H9 (cell line): ENCODE results near the gene MFSD12. TPM values are rescaled to one million over a fixed set of nuclear protein-coding genes. Genes with fewer than 3 reads are reported as not detected.

Experiments used
- DNase-seq: peaks from one replicate; pipeline ENCODE4 v3.0.0-alpha.2; 2017
- H2AFZ ChIP-seq: one replicate; pipeline ENCODE4 v1.6.1; 2013; ENCODE audit warnings: mild to moderate bottlenecking, low read length, control low read depth, moderate library complexity
- H2AK5ac ChIP-seq: 2 replicates; pipeline ENCODE4 v1.6.1; 2013; ENCODE audit warnings: low read length, control low read depth, mixed read lengths; ENCODE audit not compliant: insufficient read length
- H2BK120ac ChIP-seq: one replicate; pipeline ENCODE4 v1.6.1; 2013; ENCODE audit warnings: low read depth, mild to moderate bottlenecking, low read length, control low read depth, inconsistent platforms; ENCODE audit not compliant: poor library complexity, severe bottlenecking
- H2BK12ac ChIP-seq: 2 replicates; pipeline ENCODE4 v1.6.1; 2013; ENCODE audit warnings: low read length, control low read depth, mixed read lengths, low read depth; ENCODE audit not compliant: insufficient read length
- H2BK15ac ChIP-seq: 2 replicates; pipeline ENCODE4 v1.6.1; 2013; ENCODE audit warnings: low read depth, low read length, control low read depth
- H2BK20ac ChIP-seq: one replicate; pipeline ENCODE4 v1.6.1; 2013; ENCODE audit warnings: low read depth, mild to moderate bottlenecking, low read length, control low read depth, inconsistent platforms; ENCODE audit not compliant: poor library complexity, severe bottlenecking
- H2BK5ac ChIP-seq: 2 replicates; pipeline ENCODE4 v1.6.1; 2013; ENCODE audit warnings: low read length, control low read depth, mixed read lengths; ENCODE audit not compliant: insufficient read length
- H3K14ac ChIP-seq: 2 replicates; pipeline ENCODE4 v1.6.1; 2013; ENCODE audit warnings: low read length, control low read depth; ENCODE audit not compliant: insufficient read depth
- H3K18ac ChIP-seq: 2 replicates; pipeline ENCODE4 v1.6.1; 2013; ENCODE audit warnings: low read depth, mild to moderate bottlenecking, mixed read lengths, low read length, control low read depth; ENCODE audit not compliant: insufficient read length
- H3K23ac ChIP-seq: 2 replicates; pipeline ENCODE4 v1.6.1; 2013; ENCODE audit warnings: low read length, control low read depth, mixed read lengths, low read depth; ENCODE audit not compliant: insufficient read length
- H3K23me2 ChIP-seq: 2 replicates; pipeline ENCODE4 v1.6.1; 2013; ENCODE audit warnings: low read depth, mild to moderate bottlenecking, mixed read lengths, low read length, control low read depth; ENCODE audit not compliant: insufficient read length, poor library complexity, severe bottlenecking
- H3K27ac ChIP-seq: 2 replicates; pipeline ENCODE4 v1.5.1; 2013; ENCODE audit warnings: low read length, control low read depth, mixed read lengths, low read depth; ENCODE audit not compliant: insufficient read length
- H3K27me3 ChIP-seq: 2 replicates; pipeline ENCODE4 v1.6.1; 2013; ENCODE audit warnings: low read length, control low read depth, inconsistent platforms; ENCODE audit not compliant: insufficient read depth
- H3K4ac ChIP-seq: 2 replicates; pipeline ENCODE4 v1.6.1; 2013; ENCODE audit warnings: low read depth, mild to moderate bottlenecking, control low read depth, inconsistent platforms, low read length, moderate library complexity
- H3K4me1 ChIP-seq: 2 replicates; pipeline ENCODE4 v1.6.1; 2013; ENCODE audit warnings: low read length, control low read depth, inconsistent platforms; ENCODE audit not compliant: insufficient read depth
- H3K4me2 ChIP-seq: 2 replicates; pipeline ENCODE4 v1.6.1; 2013; ENCODE audit warnings: low read length, control low read depth, mixed read lengths; ENCODE audit not compliant: insufficient read length, insufficient read depth
- H3K56ac ChIP-seq: 2 replicates; pipeline ENCODE4 v1.6.1; 2013; ENCODE audit warnings: low read depth, mild to moderate bottlenecking, mixed read lengths, low read length, control low read depth; ENCODE audit not compliant: insufficient read length
- H3K79me1 ChIP-seq: 2 replicates; pipeline ENCODE4 v1.6.1; 2013; ENCODE audit warnings: low read depth, mild to moderate bottlenecking, moderate library complexity, low read length, control low read depth, inconsistent platforms; ENCODE audit not compliant: insufficient read depth, poor library complexity, severe bottlenecking
- H3K79me2 ChIP-seq: 2 replicates; pipeline ENCODE4 v1.6.1; 2013; ENCODE audit warnings: low read length, control low read depth, inconsistent platforms; ENCODE audit not compliant: insufficient read depth
- H3K9ac ChIP-seq: 2 replicates; pipeline ENCODE4 v1.6.1; 2013; ENCODE audit warnings: low read length, control low read depth, mixed read lengths; ENCODE audit not compliant: insufficient read length; ENCODE audit errors: extremely low read depth
- H3K9me3 ChIP-seq: one replicate; pipeline ENCODE4 v1.6.1; 2013; ENCODE audit warnings: low read depth, low read length, inconsistent platforms; ENCODE audit not compliant: control insufficient read depth
- H3T11ph ChIP-seq: one replicate; pipeline ENCODE4 v1.6.1; 2013; ENCODE audit warnings: mild to moderate bottlenecking, low read length, control low read depth, inconsistent platforms
- H4K20me1 ChIP-seq: one replicate; pipeline ENCODE4 v1.6.1; 2013; ENCODE audit not compliant: control insufficient read depth, insufficient read length, insufficient read depth
- H4K5ac ChIP-seq: 2 replicates; pipeline ENCODE4 v1.6.1; 2013; ENCODE audit warnings: low read depth, mild to moderate bottlenecking, mixed read lengths, low read length, control low read depth; ENCODE audit not compliant: insufficient read length
- H4K8ac ChIP-seq: replicated peaks from 2 replicates; pipeline ENCODE4 v1.6.1; 2013; ENCODE audit warnings: low read length, control low read depth, mixed read lengths, low read depth; ENCODE audit not compliant: insufficient read length
- H4K91ac ChIP-seq: 2 replicates; pipeline ENCODE4 v1.6.1; 2013; ENCODE audit warnings: low read depth, mild to moderate bottlenecking, moderate library complexity, mixed read lengths, low read length, control low read depth; ENCODE audit not compliant: insufficient read length
- H3K27ac Mint-ChIP-seq, 3 experiments: 2 replicates in 2 of 3; 3 replicates in 1 of 3; pipeline ENCODE4 v1.8.0; 2020 to 2021; ENCODE audit warnings: mixed read lengths in 3 of 3, mild to moderate bottlenecking in 1 of 3, moderate library complexity in 1 of 3
- H3K27me3 Mint-ChIP-seq: 2 replicates; pipeline ENCODE4 v1.8.0; 2021; ENCODE audit warnings: low read depth, mild to moderate bottlenecking, moderate library complexity, mixed read lengths
- H3K36me3 Mint-ChIP-seq, 3 experiments: 2 replicates in 2 of 3; 3 replicates in 1 of 3; pipeline ENCODE4 v1.8.0; 2020 to 2021; ENCODE audit warnings: low read depth in 3 of 3, mixed read lengths in 3 of 3; ENCODE audit not compliant: insufficient read depth in 1 of 3
- H3K4me1 Mint-ChIP-seq, 2 experiments: 2 replicates each; pipeline ENCODE4 v1.8.0; 2020; ENCODE audit warnings: mixed read lengths in 2 of 2
- H3K4me3 Mint-ChIP-seq, 2 experiments: 2 replicates in 1 of 2; 3 replicates in 1 of 2; pipeline ENCODE4 v1.8.0; 2020 to 2021; ENCODE audit warnings: mild to moderate bottlenecking in 2 of 2, mixed read lengths in 2 of 2, moderate library complexity in 1 of 2
- H3K9me3 Mint-ChIP-seq, 2 experiments: 2 replicates in 1 of 2; 3 replicates in 1 of 2; pipeline ENCODE4 v1.8.0; 2020; ENCODE audit warnings: mild to moderate bottlenecking in 2 of 2, mixed read lengths in 2 of 2, moderate library complexity in 1 of 2
- WGBS: extraction: QIAGEN DNeasy Blood & Tissue Kit; methylation state at CpG from one replicate; pipeline ENCODE4 v1.1.7; 2013; ENCODE audit warnings: missing lambda C conversion rate, low lambda C conversion rate, mixed read lengths; ENCODE audit not compliant: insufficient read length; ENCODE audit errors: extremely low coverage; 5-methylcytosine and 5-hydroxymethylcytosine counted together
- total RNA-seq: library from RNA; stranded (reverse); gene quantifications from 2 replicates; pipeline ENCODE4 v1.2.1, GENCODE V29; 2021
- TF ChIP-seq, protein P1 (sequence below): fragments of 200-600 bp; sonication (generic); conservative IDR thresholded peaks from 3 replicates; pipeline ENCODE4 v1.8.0; 2021; ENCODE audit warnings: antibody characterized with exemption, mild to moderate bottlenecking

Gene MFSD12
- total RNA-seq, 1 experiment from 2014 or later: 58.8 TPM

DNA sequence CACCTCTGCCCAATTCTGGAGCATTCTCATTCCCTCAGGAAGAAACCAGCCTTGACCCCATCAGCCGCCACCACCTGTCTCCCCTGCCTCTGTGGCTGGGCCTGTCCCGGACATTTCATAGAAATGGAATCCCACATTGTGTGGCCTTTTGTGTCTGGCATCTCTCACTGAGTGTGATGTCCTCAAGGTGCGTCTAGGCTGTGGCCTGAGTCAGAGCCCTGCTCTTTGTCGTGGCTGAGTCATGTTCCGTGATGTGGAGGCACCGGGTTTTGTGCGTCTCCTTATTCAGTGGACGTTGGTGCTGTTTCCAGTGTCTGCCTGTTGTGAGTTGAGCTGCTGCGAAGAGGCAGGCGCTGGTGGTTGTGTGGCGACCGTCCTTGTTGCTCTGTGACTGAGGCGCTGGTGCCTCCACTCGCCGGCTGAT is 47.8 kb downstream of the MFSD12 start:
- no peak overlapping the region for H3K4ac ChIP-seq
- no peak overlapping the region for H3K4me2 ChIP-seq
- no peak overlapping the region for H3K14ac ChIP-seq
- TF ChIP-seq, protein P1, sequence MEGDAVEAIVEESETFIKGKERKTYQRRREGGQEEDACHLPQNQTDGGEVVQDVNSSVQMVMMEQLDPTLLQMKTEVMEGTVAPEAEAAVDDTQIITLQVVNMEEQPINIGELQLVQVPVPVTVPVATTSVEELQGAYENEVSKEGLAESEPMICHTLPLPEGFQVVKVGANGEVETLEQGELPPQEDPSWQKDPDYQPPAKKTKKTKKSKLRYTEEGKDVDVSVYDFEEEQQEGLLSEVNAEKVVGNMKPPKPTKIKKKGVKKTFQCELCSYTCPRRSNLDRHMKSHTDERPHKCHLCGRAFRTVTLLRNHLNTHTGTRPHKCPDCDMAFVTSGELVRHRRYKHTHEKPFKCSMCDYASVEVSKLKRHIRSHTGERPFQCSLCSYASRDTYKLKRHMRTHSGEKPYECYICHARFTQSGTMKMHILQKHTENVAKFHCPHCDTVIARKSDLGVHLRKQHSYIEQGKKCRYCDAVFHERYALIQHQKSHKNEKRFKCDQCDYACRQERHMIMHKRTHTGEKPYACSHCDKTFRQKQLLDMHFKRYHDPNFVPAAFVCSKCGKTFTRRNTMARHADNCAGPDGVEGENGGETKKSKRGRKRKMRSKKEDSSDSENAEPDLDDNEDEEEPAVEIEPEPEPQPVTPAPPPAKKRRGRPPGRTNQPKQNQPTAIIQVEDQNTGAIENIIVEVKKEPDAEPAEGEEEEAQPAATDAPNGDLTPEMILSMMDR: no peak
- H2BK5ac ChIP-seq: no peak overlapping the region
- peaks cover 10 to 34% (median 19%) of the 10 kb centered on the region in 3 experiments; a peak in 6 of 7 replicates for H3K36me3 Mint-ChIP-seq
- H4K20me1 ChIP-seq: no peaks in the 10 kb centered on the region
- H3K27ac Mint-ChIP-seq: peak overlapping the region in 2 of 3 experiments; percentile 33 to 52; a peak in 5 of 7 replicates
- no peak overlapping the region for H3K27ac ChIP-seq
- peaks cover 3% of the 10 kb centered on the region; the same call in 1 of the 2 replicates for H3K79me2 ChIP-seq
- peaks cover 15% of the 10 kb centered on the region for H3K23me2 ChIP-seq
- no peak overlapping the region for H4K8ac ChIP-seq
- no peaks in the 10 kb centered on the region for H3K79me1 ChIP-seq
- no peaks in the 10 kb centered on the region for H3K9me3 ChIP-seq
- no peak overlapping the region for H2AFZ ChIP-seq
- no peak overlapping the region for H2BK20ac ChIP-seq
- WGBS: no CpG with 5 or more reads among the region's 15 CpGs
- no peak overlapping the region for H2BK15ac ChIP-seq
- no peak overlapping the region for H2BK120ac ChIP-seq
- H2BK12ac ChIP-seq: no peak overlapping the region
- H3K27me3 ChIP-seq: no peaks in the 10 kb centered on the region
- no peak overlapping the region for H3K18ac ChIP-seq
- no peaks in the 10 kb centered on the region; a peak in 1 of 5 replicates for H3K9me3 Mint-ChIP-seq
- no peak for DNase-seq
- peaks cover 15 to 41% of the 10 kb centered on the region in 2 experiments for H3K4me1 Mint-ChIP-seq
- H4K91ac ChIP-seq: no peak overlapping the region
- no peak overlapping the region for H3T11ph ChIP-seq
- H3K56ac ChIP-seq: no peak overlapping the region
- H4K5ac ChIP-seq: no peak overlapping the region
- H3K23ac ChIP-seq: no peak overlapping the region
- no peak overlapping the region for H3K9ac ChIP-seq
- no peaks in the 10 kb centered on the region for H3K27me3 Mint-ChIP-seq
- peak overlapping the region in 1 of 2 experiments; percentile 22; a peak in 1 of 5 replicates for H3K4me3 Mint-ChIP-seq
- no peaks in the 10 kb centered on the region for H3K4me1 ChIP-seq
- H2AK5ac ChIP-seq: no peak overlapping the region
